ENCODE measurements around the gene LIPE.
"Not testable (repeated sequence)": the region's sequence is repeated elsewhere in the genome, so short reads cannot be mapped to it uniquely, and the experiment has no call there.

LIPE gene

DNA sequence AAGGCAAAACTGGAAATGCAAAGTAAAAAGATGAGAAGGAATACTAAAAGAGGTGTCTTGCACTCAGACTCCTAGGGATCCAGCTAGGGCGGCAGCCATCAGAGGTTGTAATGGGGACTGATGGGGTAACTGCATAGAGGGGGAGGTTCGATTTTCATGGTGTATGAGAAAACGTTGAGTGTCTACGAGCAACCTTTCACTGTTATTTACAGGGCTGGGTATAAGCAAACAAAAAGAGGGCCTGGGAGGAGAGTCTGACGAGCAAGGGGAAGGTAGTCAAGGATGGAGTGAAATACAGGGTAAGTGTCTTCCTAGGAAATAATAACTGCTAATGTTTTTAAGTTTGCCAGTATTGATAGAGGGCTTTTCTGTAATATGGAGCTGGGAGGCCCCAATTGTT is 21.1 kb upstream of the LIPE start:
- DNase-seq (ENCODE audit: low read depth); H3K4me3 ChIP-seq (ENCODE audit: low read depth, low read length): not testable (repeated sequence)

DNA sequence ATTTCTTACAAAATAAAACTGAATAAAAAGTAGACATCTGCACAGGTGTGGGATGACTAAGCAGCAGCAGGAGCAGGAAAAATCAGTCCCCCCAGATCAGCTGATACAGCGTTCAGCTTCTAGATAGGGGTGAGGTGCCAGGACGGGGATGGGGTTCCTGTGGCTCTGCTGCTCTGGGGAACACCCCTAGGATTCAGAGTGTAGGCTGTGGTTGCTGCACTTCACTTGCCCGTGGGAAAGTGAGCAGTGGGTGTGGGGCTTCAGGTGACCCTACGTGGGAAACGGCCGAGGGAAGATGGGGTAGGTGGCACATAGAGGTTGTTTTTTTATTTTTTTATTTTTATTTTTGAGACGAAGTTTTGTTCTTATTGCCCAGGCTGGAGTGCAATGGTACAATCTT is 18.8 kb upstream of the LIPE start:
- no peak overlapping the region for H3K4me3 ChIP-seq (ENCODE audit: low read depth, low read length)
- no peak for DNase-seq (ENCODE audit: low read depth)

DNA sequence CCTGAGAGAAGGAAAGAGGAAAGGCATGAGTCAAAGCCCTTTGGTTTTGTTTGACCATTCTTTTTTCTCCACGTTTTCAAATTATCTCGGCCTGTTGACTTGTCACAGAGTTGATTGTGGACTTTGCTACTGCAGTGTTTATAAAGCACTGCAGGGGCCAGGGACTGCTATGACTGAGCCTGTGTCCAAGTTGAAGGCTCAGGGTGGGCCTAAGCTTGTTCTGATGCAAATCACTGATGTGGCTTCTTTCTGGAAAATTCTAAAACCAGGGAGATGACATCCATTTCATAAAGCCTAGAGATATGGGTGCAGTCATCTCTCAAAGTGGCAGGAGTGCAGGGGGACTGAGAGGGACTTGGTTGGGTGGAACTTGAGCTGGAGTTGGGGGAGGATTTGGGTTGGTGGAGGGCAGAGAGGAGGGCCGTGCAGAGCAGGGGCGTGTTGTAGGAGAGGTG is 16.8 kb upstream of the LIPE start:
- H3K4me3 ChIP-seq (ENCODE audit: low read depth, low read length), result no peak overlapping the region

DNA sequence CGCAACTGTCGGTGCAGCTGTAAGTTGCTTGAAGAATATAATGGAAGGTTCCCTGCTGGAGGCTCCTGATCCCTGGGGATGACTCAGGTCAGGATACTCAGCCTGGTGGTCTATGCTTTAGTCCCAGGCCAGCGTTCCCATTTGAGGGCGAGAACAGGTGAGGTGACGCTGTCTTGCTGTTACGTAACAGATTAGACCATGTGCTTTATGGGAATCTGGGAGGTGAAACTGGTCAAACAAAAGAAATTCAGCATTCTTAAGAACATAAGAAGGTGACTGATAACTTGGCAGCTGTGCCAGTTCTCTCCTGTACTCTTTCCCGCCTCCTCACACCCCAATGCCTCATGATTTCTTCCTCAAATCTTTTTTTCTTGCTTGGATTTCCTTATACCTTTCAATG is 15.6 kb upstream of the LIPE start, which contains the start of gene CXCL17:
TSS of gene CXCL17 (minus strand) at position 114 of the 400 bp plus-strand sequence. CDS start 114 bp downstream, outside the sequence.
- H3K4me3 ChIP-seq (ENCODE audit: low read depth, low read length), result no peak within 1 kb of the TSS
- no peak for DNase-seq (ENCODE audit: low read depth)

More for the DNA sequence above, 16.8 kb upstream of the LIPE start:
- no peak for DNase-seq (ENCODE audit: low read depth)

DNA sequence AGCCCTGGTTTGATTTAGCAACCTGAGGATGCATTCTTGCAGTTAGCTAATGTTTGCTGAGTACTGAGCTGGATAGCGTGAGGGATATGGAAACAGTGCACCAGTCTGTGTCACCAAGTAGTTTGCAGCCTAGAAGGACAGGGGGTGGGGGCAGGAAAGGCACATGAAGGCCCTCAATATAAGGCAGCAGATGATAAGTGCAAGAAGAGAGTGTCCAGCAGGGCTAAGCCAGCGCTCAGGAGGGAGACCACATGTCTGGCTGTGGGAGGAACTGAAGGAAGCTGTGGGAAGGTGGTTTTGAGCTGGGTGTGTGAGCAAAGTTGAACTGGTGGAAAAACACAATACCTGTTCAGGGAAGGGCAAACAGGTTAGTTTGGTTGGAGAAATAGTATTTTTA is 13.9 kb upstream of the LIPE start:
- H3K4me3 ChIP-seq (ENCODE audit: low read depth, low read length), result no peak overlapping the region
- DNase-seq (ENCODE audit: low read depth), result no peak

DNA sequence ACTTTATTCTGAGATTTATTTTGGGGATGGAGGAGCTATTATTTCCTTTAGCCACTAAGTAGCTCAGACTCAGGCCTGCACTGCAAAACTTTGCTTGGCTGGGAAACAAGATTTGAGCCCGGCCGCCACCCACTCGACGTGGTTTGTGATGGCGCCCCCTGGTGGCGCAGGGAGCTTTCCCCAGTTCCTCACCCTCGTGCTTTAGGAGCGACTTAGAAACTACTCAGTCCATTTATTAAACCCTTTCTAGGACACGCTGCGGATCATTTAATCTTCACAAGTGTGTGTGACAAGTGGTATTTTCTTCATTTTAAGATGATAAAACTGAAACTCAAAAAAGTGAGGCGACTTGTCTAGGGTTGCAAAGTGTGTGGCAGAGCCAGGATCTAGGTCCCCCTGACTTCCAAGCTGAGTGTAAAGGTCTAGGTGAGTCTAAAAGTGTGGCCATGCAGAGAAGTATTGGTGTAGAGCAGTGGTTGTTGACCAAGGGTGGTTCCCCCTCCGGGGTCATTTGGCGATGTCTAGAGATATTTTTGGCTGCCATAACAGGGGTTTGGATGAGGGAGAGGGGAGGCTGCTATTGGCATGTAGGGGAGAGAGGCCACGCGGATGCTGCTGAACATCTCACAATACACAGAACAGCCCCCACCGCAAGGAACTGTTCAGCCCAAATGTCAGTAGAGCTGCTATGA is 13.3 kb upstream of the LIPE start:
- DNase-seq (ENCODE audit: low read depth), result no peak
- H3K4me3 ChIP-seq (ENCODE audit: low read depth, low read length), result no peak overlapping the region

DNA sequence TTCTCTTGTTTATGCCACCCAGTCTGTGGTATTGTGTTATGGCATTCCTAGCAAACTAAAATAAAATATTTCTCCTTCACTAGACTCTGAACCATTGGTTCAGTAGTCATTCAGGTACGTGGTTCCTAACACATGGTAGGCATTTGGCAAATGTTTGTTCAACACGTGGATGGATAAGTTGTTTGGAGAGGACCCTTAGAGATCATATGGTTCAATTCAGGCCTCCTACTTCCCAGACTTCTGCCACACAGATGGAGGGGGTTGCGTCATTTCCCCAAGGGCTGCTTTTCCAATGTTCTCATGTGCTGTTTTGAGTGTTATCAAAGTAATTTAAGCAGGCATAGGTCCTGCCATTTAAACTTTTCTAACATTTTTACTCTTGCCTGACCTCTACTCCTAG is 8.8 kb upstream of the LIPE start:
- H3K4me3 ChIP-seq (ENCODE audit: low read depth, low read length), result no peak overlapping the region
- no peak for DNase-seq (ENCODE audit: low read depth)

DNA sequence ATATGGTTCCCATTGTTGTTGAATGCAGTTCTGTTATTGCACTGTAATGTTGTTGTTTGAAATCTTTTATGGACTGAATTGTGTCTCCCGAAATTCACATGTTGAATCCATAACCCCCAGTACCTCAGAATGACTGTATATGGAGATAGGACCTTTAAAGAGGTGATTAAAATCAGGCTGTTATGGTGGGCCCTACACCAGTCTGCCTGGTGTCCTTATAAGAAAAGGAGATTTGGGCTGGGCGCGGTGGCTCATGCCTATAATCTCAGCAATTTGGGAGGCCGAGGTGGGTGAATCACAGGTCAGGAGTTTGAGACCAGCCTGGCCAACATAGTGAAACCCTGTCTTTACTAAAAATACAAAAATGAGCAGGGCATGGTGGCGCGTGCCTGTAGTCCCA is 8.1 kb upstream of the LIPE start:
- H3K4me3 ChIP-seq (ENCODE audit: low read depth, low read length), result no peak overlapping the region
- DNase-seq (ENCODE audit: low read depth), result no peak

DNA sequence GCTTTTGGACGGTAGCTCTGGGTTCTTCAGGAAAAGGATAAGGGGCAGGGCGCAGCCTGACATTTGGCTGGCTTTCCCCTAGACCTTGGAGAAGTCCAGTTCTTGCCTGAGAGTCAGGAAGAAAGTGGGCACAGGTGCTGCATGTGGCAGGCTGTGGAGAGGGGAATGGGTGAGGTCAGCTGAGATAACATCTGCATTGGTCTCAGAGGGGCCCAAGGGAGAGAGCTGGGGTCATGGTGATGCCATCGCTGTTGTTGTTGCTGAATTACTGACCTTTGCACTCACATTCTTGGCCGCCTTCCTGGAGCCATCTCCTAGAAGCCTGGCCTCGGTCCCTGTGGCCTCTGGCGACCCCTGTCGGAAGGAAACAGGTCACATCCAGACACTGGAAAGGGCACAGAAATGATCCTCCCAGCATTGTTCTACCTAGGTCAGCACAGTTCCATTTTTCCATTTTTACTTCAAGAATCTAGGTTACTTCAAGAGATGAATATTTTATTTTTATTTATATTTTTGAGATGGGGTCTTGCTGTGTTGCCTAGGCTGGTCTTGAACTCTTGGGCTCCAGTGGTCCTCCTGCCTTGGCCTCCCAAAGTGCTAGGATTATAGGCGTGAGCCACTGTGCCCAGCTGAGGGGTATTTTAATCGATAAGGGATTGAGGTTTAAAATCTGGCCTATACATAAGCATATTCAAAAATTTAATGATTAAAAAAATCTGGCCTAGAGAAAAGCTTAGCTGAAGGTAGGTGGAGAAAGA is 6.5 kb upstream of the LIPE start:
- no peak for DNase-seq (ENCODE audit: low read depth)
- no peak overlapping the region for H3K4me3 ChIP-seq (ENCODE audit: low read depth, low read length)

DNA sequence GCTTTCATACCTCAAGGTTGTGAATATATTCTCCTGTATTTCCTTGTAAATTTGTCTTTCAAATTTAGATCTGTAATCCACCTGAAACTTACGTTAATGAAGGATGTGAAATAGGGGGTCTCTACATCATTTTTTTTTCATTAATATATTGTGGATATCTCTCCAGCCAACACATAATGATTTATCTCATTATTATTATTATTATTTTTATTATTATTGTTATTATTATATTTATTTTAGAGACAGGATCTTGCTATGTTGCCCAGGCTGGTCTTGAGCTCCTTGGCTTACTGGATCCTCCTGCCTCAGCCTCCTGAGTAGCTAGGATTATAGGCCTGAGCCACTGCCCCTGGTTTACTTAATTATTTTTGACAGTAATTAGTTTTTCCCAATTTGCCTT is 4.3 kb upstream of the LIPE start:
- DNase-seq (ENCODE audit: low read depth), result no peak
- no peak overlapping the region for H3K4me3 ChIP-seq (ENCODE audit: low read depth, low read length)

DNA sequence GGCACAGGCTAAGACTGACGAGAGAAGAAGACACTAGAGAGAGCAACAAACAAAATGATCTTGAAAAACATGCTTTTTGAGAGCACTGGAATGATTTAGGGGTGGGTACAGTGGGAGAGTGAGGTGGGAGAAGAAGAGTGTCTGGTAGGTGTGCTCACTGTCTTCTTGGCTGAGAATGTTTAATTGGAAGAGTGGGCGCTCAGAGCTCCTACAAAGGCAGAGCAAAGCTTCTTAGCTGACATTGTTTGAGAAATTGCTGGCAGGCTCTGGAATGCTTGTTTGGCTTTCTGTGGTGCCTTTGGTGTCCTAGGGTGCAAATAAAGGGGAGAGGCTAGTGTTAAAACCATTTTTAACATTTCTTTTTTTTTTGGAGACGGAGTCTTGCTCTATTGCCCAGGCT is 1.5 kb upstream of the LIPE start:
- no peak overlapping the region for H3K4me3 ChIP-seq (ENCODE audit: low read depth, low read length)
- no peak for DNase-seq (ENCODE audit: low read depth)

DNA sequence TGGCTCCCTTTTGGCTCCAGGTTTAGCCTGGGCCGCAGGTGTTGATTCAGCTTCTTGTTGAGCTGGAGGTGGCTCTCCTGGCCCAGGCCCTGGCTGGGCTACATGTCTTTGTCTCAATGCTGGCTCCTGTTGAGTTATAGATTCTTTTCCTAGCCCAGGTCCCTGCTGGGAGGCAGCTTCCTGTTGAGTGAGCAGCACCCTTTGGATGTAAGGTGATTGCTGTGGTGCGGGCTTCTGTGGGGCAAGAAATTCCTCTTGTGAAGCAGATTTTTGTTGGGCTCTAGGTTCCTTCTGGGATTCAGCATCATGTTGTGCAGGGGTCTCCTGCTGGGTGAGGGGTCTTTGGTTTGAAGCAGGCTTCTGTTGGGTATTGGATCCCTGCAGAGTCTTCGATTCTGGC is 545 bp downstream of the LIPE start:
- no peak for DNase-seq (ENCODE audit: low read depth)
- no peak overlapping the region for H3K4me3 ChIP-seq (ENCODE audit: low read depth, low read length)

DNA sequence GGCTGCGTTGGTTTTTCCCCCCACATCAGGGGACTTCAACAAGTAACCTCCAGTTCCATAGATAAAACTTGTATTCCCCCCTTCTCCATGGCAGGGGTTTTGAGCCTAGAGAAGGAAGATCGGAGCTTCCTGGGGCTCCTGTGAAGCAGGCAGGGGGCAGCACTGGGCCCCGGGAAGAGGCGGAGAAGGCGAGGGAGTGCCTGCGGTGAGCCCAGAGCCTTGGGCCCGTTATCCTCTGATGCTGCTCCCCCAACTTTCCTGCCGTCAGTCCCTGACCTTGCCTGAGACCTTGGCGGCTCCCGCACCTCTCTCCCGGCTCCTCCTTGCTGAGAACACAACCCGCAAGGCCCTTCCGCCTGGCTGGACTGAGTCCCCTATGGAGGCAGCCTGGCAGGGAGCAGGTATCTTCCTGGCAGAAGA is 2.5 kb downstream of the LIPE start:
- no peak for DNase-seq (ENCODE audit: low read depth)
- H3K4me3 ChIP-seq (ENCODE audit: low read depth, low read length), result no peak overlapping the region

DNA sequence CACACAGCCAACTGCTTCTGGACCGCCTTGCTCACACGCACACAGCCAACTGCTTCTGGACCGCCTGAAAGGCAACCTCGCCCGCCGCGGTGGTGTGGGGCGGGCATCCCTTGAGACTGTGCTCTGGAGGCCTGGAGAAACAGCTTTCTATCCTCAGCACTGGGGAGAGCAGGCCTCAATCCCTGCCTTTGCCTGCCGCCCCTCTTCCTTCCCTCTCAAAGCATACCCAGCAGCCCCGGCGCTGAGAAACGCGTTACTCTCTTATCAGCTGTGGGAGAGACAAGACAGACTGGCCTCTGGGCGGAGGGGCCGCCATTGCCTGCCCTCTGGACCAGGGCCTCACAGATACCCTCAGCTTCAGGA is 2.9 kb downstream of the LIPE start:
- no peak for DNase-seq (ENCODE audit: low read depth)

DNA sequence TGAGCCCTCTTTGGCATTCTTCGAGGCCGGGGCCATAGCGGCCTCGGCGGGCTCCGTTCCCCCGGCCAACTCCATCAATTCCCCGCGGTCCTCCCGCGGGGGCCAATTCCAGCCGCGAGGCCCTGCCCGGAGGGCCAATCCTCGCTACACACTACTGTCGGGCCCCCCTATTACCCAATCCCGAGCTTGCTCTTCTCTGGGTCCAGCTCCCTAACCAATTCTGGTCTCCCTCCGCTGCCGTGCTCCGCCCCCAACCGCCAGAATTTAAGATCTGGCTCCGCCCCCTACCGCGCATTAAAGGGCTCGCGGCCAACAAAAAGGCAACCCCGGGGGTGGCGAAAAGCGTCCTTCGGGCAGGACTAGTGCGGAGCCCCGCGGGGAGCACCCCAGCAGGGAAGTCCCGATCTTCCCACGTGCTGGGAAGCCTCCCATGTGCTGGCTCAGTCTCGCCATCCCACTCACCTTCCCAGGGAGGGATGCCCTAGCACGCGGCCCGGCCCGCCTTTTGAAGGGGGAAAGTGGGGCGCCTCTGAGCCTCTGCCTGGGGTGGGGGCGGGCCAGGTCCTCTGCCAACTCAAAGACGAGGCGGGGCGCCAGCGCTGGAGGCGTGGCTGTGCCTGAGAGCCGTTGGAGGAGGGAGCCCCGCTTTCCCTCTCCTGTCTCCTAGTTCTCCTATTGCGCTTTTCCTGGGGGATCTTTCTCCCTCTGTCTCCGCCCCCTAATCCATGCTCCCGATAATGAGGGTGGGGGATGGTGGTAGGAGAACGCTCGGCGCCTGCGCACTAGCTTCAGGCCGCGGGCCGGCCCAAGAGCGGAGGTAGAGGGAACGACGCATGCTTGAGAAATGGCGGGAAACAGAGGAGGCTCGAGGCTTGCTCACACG is 3.5 kb downstream of the LIPE start:
- H3K4me3 ChIP-seq (ENCODE audit: low read depth, low read length), result peak overlapping the region; percentile 65
- DNase-seq (ENCODE audit: low read depth), result peak; percentile 85

More for the DNA sequence above, 2.9 kb downstream of the LIPE start:
- peak overlapping the region; percentile 65 for H3K4me3 ChIP-seq (ENCODE audit: low read depth, low read length)

DNA sequence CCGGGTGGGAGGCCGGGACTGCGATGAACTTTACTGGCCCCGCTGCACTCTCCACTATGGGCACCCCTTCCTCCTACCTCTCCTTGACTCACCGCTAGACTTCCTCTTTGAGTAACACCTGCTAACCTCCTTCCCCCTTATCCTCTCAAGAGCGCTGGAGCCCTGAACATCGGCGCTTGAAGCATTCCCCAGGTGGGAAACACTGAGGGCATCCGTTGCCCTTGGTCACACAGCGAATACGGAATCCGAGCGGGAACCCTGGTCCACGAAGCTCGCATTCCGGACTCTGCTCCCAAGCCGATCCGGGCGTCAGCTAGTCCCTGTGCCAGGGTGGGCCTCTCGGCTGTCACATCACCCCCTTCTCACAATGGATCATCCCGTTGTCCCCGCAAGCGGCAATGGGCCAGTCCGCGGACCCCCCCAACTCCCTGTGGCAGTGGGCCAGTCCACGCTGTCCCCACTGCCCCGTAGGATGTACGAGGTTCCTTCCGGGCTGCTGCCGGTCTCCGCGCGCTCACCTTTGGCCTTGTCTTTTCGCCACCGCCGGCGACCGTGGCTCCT is 4.2 kb downstream of the LIPE start:
- no peak for DNase-seq (ENCODE audit: low read depth)
- peak overlapping the region; percentile 65 for H3K4me3 ChIP-seq (ENCODE audit: low read depth, low read length)

DNA sequence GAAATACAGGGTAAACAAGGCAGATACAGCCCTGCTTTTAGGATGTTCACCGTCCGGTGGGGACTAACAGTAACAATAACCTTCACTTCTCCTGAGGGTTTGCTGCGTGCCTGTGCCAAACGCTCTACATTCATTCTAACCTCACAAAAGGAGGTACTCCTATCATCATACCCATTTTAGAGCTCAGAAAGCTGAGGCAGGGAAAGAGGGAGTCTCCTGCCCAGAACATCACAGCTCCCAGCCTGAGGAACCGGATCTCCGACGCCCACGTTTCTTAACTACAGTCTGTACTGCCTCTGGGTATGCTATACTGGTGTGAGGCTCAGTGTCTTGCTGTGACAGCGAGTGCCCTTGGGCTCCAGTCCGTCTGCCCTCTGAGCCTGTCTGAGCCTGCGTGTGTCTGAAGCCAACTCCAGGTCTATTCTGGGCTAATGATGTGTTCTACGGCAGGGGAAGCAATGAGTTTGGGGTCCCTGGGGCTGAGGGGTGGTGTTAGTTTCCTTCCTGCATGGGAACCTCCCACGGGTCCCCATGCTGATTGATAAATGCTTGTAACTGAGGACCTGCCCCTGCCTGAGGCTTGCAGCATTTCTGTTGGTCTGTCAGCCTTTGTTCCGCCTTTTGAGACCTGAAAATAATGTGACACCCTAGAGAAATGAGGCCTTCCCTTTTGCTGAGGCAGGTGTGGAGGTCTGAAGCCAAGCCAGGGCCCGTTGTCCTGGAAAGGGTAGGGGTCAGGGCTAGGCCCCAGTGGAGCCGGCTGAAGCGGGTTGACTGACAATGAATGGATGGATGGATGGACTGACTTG is 4.9 kb downstream of the LIPE start:
- no peak for DNase-seq (ENCODE audit: low read depth)
- peak overlapping the region; percentile 65 for H3K4me3 ChIP-seq (ENCODE audit: low read depth, low read length)

DNA sequence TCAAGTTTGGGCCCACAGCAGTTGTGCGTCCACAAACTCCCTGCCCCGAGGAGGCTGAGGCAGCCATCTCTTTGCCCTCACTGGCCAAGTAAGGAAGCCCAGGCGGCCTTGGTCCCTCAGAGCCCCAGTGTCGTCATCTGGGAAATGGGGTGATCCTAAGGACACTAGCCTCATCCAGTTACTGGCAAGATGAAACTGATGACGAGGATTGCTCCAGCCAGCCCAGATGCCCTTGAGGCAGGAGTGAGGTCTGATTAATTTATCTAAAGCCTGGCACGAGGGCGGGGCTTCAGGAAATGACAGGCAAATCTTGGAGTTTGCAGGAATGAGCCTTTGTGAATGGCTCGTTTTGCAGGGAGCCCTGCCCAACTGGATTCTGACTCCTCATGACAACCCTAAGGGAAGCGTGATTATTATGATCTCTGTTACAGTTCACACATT is 5.6 kb downstream of the LIPE start:
- DNase-seq (ENCODE audit: low read depth), result no peak
- H3K4me3 ChIP-seq (ENCODE audit: low read depth, low read length), result no peak overlapping the region

DNA sequence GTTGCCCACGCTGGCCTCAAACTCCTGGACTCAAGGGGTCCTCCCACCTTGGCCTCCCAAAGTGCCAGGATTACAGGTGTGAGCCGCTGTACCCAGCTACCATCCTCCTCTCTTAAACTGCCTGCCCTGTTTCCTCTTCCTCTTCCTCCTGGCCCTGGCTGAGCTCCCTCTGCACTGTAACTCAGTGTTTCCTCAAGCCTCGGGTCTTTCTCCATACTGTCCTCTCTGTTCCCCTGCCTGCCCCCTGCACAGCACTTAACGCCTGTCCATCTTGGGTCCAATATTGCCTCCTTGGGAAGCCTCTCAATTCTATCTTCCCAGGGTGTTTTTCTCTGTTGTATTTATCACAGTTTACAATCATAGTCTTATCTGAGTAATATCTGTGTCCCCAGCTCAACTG is 6.1 kb downstream of the LIPE start:
- H3K4me3 ChIP-seq (ENCODE audit: low read depth, low read length), result no peak overlapping the region

More for the DNA sequence above, 6.1 kb downstream of the LIPE start:
- no peak for DNase-seq (ENCODE audit: low read depth)
